Lung (tissue), 12 donors: ENCODE results near the gene LMF1. TPM values are rescaled to one million over a fixed set of nuclear protein-coding genes. Genes with fewer than 3 reads are reported as not detected.

Source experiments
- ATAC-seq: fragments of 200-7000 bp; cut with Tn5 transposase; one replicate; pipeline ENCODE4 v1.9.1; 2020; ENCODE audit warnings: moderate number of reproducible peaks; ENCODE audit not compliant: insufficient read depth, low FRiP score
- DNase-seq, 3 donors: peaks; one replicate each; pipeline ENCODE4 v3.0.0-alpha.2; 2013 to 2017
- H3K27ac ChIP-seq, 2 donors: one replicate each; pipeline ENCODE4 v1.5.1; 2013; ENCODE audit warnings: mild to moderate bottlenecking in 2 of 2, moderate library complexity in 2 of 2, control low read depth in 1 of 2, inconsistent platforms in 1 of 2, low read depth in 1 of 2, low read length in 1 of 2
- H3K27me3 ChIP-seq, 3 donors: one replicate each; pipeline ENCODE4 v1.5.1; 2013; ENCODE audit warnings: low read length in 2 of 3; ENCODE audit not compliant: control insufficient read depth in 3 of 3, insufficient read depth in 3 of 3
- H3K36me3 ChIP-seq, 4 donors: one replicate each; pipeline ENCODE4 v1.5.1; 2013; ENCODE audit warnings: low read length in 4 of 4, mild to moderate bottlenecking in 1 of 4, moderate library complexity in 1 of 4; ENCODE audit not compliant: control insufficient read depth in 4 of 4, insufficient read depth in 4 of 4
- H3K4me1 ChIP-seq, 5 donors: one replicate each; pipeline ENCODE4 v1.5.1; 2013; ENCODE audit warnings: low read length in 5 of 5, mild to moderate bottlenecking in 2 of 5, moderate library complexity in 1 of 5; ENCODE audit not compliant: control insufficient read depth in 5 of 5, insufficient read depth in 5 of 5
- H3K4me3 ChIP-seq: one replicate; pipeline ENCODE4 v1.5.1; 2013; ENCODE audit warnings: mild to moderate bottlenecking, control low read depth, moderate library complexity
- H3K9ac ChIP-seq, 2 donors: one replicate each; pipeline ENCODE4 v1.5.1; 2013; ENCODE audit warnings: low read length in 2 of 2, control low read depth in 1 of 2; ENCODE audit not compliant: insufficient read depth in 1 of 2
- H3K9me3 ChIP-seq, 4 donors: one replicate each; pipeline ENCODE4 v1.5.1; 2013; ENCODE audit warnings: low read length in 3 of 4, mild to moderate bottlenecking in 1 of 4, moderate library complexity in 1 of 4; ENCODE audit not compliant: control insufficient read depth in 4 of 4, insufficient read depth in 3 of 4
- CTCF ChIP-seq: IDR thresholded peaks from 2 replicates; pipeline ENCODE4 v1.5.1; 2012; ENCODE audit warnings: mild to moderate bottlenecking; ENCODE audit errors: control extremely low read depth, extremely low read depth
- WGBS, 2 donors: extraction: QIAGEN DNeasy Blood & Tissue Kit; methylation state at CpG; one replicate each; pipeline ENCODE4 v1.1.7; 2013; 5-methylcytosine and 5-hydroxymethylcytosine counted together
- polyA plus RNA-seq, 2 donors: library from polyadenylated mRNA; stranded (reverse); fragments of 200-250 nt; gene quantifications; one replicate each; pipeline ENCODE4 v1.2.1, GENCODE V29; 2013
- total RNA-seq, 2 donors: library from RNA; depleted of rRNA in 1 of 2; stranded (reverse); fragments of >200 nt in 1 of 2; gene quantifications; one replicate each; pipeline ENCODE4 v1.2.1, GENCODE V29; 2014 to 2021
- donor health status: control.
- donor health status: control.
- donor health status: Bipolar disorder and iron deficiency.
- donor health status: healthy.
- donor health status: DM: yes; HTN: yes; CAD: no.

Gene LMF1
- total and polyA plus RNA-seq, 4 donors: 9.1 to 23.7 (median 20.6) TPM

GRCh38 chr16:819336-820043 is 151.3 kb downstream of the LMF1 start:
- no peak for ATAC-seq
- peaks cover 0 to 3% (median 0%) of the 10 kb centered on the region in 5 donors for H3K4me1 ChIP-seq
- H3K9ac ChIP-seq: no peak overlapping the region
- no peak overlapping the region for H3K4me3 ChIP-seq
- H3K9me3 ChIP-seq: peaks cover 0 to 6% (median 1%) of the 10 kb centered on the region in 4 donors
- H3K27ac ChIP-seq: no peak overlapping the region
- H3K36me3 ChIP-seq: no peaks in the 10 kb centered on the region
- no peak for TF ChIP-seq CTCF
- peaks cover 3 to 26% (median 16%) of the 10 kb centered on the region in 3 donors for H3K27me3 ChIP-seq
- DNase-seq: no peak
- 24 to 43% methylated on average over 23 of the region's 23 CpGs for WGBS, 2 donors

- ATAC-seq (no peak), DNase-seq (no peak)
- H3K4me3 ChIP-seq: no peak overlapping the region
- no peaks in the 10 kb centered on the region for H3K36me3 ChIP-seq
- H3K9me3 ChIP-seq: peaks cover 0 to 6% (median 1%) of the 10 kb centered on the region in 4 donors
- no peak overlapping the region for H3K9ac ChIP-seq
- peaks cover 0 to 3% (median 0%) of the 10 kb centered on the region in 5 donors for H3K4me1 ChIP-seq
- 81 to 83% methylated on average over 2 of the region's 2 CpGs for WGBS, 2 donors
- no peak overlapping the region for H3K27ac ChIP-seq
- H3K27me3 ChIP-seq: peaks cover 3 to 26% (median 22%) of the 10 kb centered on the region in 3 donors
- TF ChIP-seq CTCF: no peak
These were observed 152.2 kb downstream of the LMF1 start for GRCh38 chr16:818592-818991.

DNA sequence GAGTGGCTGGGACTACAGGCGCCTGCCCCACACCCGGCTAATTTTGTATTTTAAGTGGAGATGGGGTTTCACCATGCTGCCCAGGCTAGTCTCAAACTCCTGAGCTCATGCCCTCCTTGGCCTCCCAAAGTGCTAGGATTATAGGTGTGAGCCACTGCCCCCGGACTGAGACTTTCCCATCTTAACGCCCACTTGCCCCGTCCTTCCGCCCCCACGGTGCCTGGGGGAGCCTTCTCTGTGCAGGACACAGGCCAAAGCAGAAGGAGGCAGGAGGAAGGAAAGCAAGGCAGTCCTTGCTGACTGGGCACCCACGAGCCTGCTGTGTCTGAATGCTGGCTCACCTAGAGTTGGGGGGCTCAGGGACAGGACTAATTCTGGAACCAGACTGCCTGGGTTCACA is 152.7 kb downstream of the LMF1 start:
- DNase-seq (no peak), ATAC-seq (no peak)
- no peak overlapping the region for H3K4me3 ChIP-seq
- no peak overlapping the region for H3K9ac ChIP-seq
- H3K4me1 ChIP-seq: peaks cover 0 to 3% (median 0%) of the 10 kb centered on the region in 5 donors
- 78 to 81% methylated on average over 8 of the region's 8 CpGs for WGBS, 2 donors
- peaks cover 3 to 28% (median 24%) of the 10 kb centered on the region in 3 donors for H3K27me3 ChIP-seq
- H3K27ac ChIP-seq: no peak overlapping the region
- TF ChIP-seq CTCF: no peak
- H3K36me3 ChIP-seq: no peaks in the 10 kb centered on the region
- peaks cover 0 to 6% (median 1%) of the 10 kb centered on the region in 4 donors for H3K9me3 ChIP-seq
